HG02870 (cell line): ENCODE measurements around the gene ZNF518A.
"Not testable (repeated sequence)": the region's sequence is repeated elsewhere in the genome, so short reads cannot be mapped to it uniquely, and the experiment has no call there.

Experiments used
- ATAC-seq: cut with Tn5 transposase; IDR thresholded peaks from one replicate; pipeline ENCODE4 v1.9.1; 2021; ENCODE audit warnings: mild to moderate bottlenecking, moderate library complexity; ENCODE audit not compliant: unreplicated experiment

The ZNF518A gene

DNA sequence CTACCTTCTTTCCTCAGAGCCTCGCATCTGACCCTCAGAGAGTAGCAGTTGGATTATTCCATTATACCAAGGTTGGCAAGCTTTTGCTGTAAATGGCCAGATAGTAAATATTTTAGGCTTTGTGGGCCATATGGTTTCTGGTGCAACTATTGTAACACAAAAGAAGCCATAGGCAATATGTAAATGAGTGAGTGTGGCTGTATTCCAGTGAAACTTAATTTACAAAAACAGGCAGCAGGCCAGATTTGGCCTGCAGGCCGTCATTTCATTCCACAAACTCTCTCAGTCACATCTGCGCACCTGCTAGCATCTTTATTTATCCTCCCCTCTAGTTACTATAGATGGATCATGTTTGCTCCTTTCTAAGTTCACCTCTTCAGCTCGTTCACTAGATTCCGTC, 6.7 kb downstream of the ZNF518A start:
- no peak for ATAC-seq

DNA sequence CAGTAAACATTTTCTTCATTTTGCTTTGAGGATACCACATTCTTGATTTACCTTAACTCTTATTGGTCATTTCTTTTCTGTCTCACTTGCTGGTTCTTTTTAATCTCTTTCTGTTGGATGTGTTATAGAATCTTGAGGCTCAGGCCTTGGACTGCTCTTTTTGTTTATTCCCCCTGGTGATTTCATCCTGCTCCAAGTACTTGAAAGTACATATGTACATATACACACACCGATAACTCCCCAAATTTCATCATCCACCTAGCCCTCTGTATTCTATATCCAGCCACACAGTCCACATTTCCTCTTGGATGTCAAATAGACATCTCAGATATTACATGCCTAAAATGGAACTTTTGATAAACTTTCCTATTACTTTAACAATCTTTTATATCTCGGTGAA, 7.5 kb downstream of the ZNF518A start:
- no peak for ATAC-seq

DNA sequence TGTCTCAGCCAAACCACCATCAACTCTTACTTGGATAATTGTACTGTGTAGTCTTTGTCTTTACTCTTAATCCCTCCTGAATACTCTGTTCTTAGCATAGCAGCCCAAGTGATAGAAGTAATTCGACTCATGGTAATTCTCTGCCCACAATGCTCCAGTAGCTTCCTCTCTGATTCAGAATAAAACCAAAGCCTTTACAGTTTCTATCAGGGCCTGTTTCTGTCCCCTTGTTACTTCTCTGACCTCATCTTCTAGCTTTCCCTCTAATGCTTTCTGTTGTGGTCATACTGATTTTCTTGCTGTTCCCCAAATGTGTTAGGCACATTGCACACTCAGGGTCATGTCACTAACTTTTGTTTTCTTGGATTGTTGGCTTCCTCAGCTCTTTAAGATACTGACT, 8.0 kb downstream of the ZNF518A start:
- ATAC-seq = peak; percentile 98

- ATAC-seq = no peak
Measured at GRCh38 chr10:96152437-96152836, 22.3 kb downstream of the ZNF518A start.

DNA sequence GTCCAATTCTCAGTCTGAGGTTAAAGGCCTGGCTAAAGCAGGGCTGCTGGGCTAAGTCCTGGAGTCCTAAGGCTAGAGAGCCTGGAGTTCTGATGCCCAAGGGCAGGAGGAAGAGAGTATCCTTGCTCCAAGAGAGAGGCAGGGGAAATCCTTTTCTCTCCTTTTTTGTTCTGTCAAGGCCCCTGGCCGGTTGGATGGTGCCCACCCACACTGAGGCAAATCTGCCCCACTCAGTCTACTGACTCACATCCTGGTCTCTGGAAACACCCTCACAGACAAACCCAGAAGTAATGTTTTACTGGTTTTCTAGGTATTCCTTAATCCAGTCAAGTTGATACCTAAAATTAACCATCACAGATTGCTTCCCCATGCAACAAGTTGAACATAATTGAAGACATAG, 23.0 kb downstream of the ZNF518A start:
- no peak for ATAC-seq

GRCh38 chr10:96165726-96166125, 35.6 kb downstream of the ZNF518A start:
- ATAC-seq = no peak

- no peak for ATAC-seq
Measured at GRCh38 chr10:96168546-96168945, 38.4 kb downstream of the ZNF518A start.

DNA sequence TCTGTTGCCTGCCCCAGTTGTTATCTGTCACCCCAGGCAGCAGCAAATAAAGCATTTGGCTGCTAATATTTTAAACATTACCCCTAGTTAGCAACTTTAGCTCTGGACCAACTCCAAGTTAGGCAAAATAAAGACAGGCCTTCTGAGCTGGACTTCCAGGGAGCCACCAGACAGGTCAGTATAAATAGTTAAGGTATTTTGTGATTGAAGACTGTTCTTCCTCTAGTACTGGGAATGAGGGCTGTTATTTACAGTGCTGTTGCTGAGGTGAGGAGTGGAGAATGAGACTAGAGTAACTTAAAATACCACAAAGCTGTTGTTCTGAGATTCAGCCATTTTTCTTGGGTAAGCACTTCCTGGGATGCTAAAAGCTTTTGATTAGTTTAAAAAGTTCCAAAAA, 40.1 kb downstream of the ZNF518A start:
- ATAC-seq = no peak

- ATAC-seq = no peak
Measured at GRCh38 chr10:96172666-96173065, 42.6 kb downstream of the ZNF518A start.

DNA sequence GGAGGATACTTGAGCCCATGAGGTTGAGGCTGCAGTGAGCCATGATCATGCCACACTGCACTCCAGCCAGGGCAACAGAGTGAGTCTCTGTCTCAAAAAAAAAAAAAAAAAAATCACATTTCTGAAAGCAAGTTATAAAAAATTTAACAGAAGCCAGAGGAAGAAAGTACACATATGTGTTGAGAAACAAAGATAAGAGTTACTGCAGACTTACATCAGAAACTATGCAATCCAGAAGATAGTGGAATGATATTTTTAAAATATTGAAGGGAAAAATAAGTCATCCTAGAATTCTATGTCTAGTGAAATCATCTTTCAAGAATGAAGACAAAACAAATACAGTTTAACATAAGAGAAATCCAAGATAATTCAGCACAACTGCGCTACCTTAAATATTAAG, 46.9 kb downstream of the ZNF518A start:
- no peak for ATAC-seq

GRCh38 chr10:96188421-96188820, 58.3 kb downstream of the ZNF518A start:
- no peak for ATAC-seq

- ATAC-seq = no peak
Measured at GRCh38 chr10:96188916-96189315, 58.8 kb downstream of the ZNF518A start.

DNA sequence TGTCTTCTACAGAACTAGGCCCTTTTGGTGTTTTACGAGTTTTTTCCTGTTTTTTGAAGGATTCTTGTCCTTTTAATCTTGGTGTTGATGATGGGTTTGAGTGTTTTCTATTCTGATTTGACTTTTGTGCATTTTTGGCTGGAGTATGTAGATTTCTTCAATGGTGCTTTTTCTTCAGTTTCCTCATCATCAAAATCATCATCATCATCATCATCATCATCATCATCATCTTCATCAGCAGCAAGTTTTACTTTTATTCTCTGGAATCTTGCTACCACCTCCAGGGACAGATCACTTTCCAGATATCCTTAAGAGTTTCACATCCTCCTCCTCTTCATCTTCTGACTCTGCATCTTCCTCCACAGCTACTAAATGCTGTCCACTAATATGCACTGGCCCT, 59.4 kb downstream of the ZNF518A start:
- ATAC-seq = not testable (repeated sequence)

DNA sequence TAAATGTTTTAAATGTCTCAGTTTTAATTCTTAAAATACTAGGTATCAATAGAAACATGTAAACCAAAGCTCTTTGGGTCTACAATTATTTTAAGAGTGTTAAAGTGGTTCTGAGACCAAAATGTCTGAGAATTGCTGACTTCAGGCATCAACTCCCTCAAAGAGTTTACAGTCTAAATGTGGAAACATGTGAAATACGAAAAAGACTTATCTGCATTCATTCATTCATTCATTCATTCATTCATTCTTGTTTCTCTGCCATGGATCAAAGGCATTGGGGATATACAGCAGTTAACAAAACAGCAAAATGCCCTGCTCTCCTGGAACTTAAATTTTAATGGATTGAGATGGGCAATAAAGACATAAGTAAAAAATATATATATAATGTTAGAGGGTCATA, 71.4 kb downstream of the ZNF518A start:
- no peak for ATAC-seq

DNA sequence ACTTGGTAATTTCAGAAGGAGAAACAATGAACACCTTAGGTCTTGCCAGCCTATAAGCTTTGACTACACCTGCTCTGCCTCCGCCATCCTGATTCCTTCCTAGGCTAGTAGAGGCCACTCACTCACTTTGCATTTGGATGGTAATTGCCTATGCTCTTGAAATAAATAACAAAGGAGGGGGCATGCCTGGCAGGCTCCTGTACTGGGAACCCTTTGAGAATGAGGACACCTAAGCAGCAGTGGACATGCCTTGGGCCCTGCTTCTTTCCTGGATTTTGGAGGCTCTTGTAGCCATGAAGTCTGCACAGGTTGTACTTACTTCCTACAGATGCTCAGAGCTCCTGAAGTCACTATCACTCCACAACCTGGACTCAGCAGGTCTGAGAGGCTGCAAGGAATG, 75.5 kb downstream of the ZNF518A start:
- no peak for ATAC-seq

DNA sequence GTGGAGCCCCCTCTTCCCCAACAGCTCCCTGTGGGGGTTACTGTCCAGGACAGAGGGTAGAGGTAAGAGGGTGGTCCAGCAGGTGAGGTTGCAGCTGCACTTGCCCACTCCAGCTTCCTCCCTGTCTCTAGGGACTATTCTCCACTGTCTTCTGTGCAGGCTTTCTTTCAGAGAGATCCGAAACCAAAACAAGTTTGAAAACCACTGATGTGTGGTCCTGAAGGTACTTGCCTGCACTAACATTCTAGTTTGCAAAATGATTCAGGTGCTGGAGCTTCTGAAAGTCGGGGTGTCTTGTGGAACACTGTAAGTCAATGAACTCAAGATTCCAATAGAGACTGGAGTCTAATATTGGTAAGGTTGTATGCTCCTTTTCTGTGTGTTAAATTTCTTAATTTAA, 78.2 kb downstream of the ZNF518A start:
- peak; percentile 75 for ATAC-seq

- no peak for ATAC-seq
Measured at GRCh38 chr10:96208946-96209345, 78.8 kb downstream of the ZNF518A start.

- ATAC-seq = no peak
Measured at GRCh38 chr10:96211764-96212163, 81.7 kb downstream of the ZNF518A start.

GRCh38 chr10:96212911-96213310, 82.8 kb downstream of the ZNF518A start:
- ATAC-seq = no peak
